K562 (cell line): ENCODE measurements around the gene LTBP4. TPM values are rescaled to one million over a fixed set of nuclear protein-coding genes. Genes with fewer than 3 reads are reported as not detected.

Source experiments
- ATAC-seq: fragments of 200-7000 bp; cut with Tn5 transposase; 3 replicates; pipeline ENCODE4 v1.9.1; 2020; ENCODE audit warnings: moderate library complexity
- BruUV-seq: library from RNA; stranded (reverse); fragments of 400-500 nt; replicated peaks from 2 replicates; lab custom pipeline; 2021; lab: Mats Ljungman, UMichigan
- CTCF ChIA-PET: fragments of 300-600 bp; formaldehyde crosslinking; extraction: SDS; loops from one replicate; lab custom pipeline; 2021; ENCODE audit warnings: low intra/inter-chr PET ratio; lab: Yijun Ruan, JAX
- POLR2A ChIA-PET: fragments of 300-600, 350-650 bp; sonication (Branson Sonifier 250); formaldehyde crosslinking; extraction: SDS; loops from one replicate; lab custom pipeline; 2021; ENCODE audit warnings: antibody characterized with exemption, inconsistent platforms; lab: Yijun Ruan, JAX
- DNase-seq, 4 experiments: peaks; one replicate each; pipeline versions ENCODE4 v3.0.0 to v3.0.0-alpha.2; 2011 to 2018; ENCODE audit warnings: low spot score in 3 of 4, mixed read lengths in 3 of 4; ENCODE audit errors: extremely low read depth in 1 of 4
- FAIRE-seq: peaks from 2 replicates; lab custom pipeline; 2011; peaks lifted over from hg19 to GRCh38; lab: Jason Lieb, UNC
- H2AFZ ChIP-seq: 2 replicates; pipeline ENCODE4 v1.6.0; 2011; ENCODE audit warnings: low read depth, low read length, control low read depth, inconsistent platforms
- H3K27ac ChIP-seq: fragments of 200-600 bp; 3 replicates; pipeline ENCODE4 v1.8.0; 2011; ENCODE audit warnings: low read depth, mild to moderate bottlenecking, control low read depth, inconsistent platforms, low read length, moderate library complexity, mixed read lengths; ENCODE audit errors: extremely low read depth
- H3K27me3 ChIP-seq, 2 experiments: fragments of 300-600 bp in 1 of 2; 2 replicates in 1 of 2; 3 replicates in 1 of 2; pipeline versions ENCODE4 v1.6.0 to v1.8.0; 2011; ENCODE audit warnings: inconsistent platforms in 2 of 2, low read length in 2 of 2, mild to moderate bottlenecking in 1 of 2, mixed read lengths in 1 of 2, moderate library complexity in 1 of 2; ENCODE audit not compliant: control insufficient read depth in 2 of 2, insufficient read depth in 2 of 2
- H3K36me3 ChIP-seq: fragments of 300-600 bp; 3 replicates; pipeline ENCODE4 v1.8.0; 2011; ENCODE audit warnings: mild to moderate bottlenecking, low read length, inconsistent platforms; ENCODE audit not compliant: control insufficient read depth, insufficient read depth
- H3K4me1 ChIP-seq, 2 experiments: fragments of 200-600 bp in 1 of 2; replicated peaks in 1 of 2; 2 replicates in 1 of 2; 3 replicates in 1 of 2; pipeline versions ENCODE4 v1.5.1 to v1.8.0; 2011; ENCODE audit warnings: inconsistent platforms in 2 of 2, low read length in 2 of 2, mild to moderate bottlenecking in 1 of 2, mixed read lengths in 1 of 2, moderate library complexity in 1 of 2; ENCODE audit not compliant: control insufficient read depth in 2 of 2, insufficient read depth in 2 of 2
- H3K4me2 ChIP-seq: 2 replicates; pipeline ENCODE4 v1.6.1; 2011; ENCODE audit warnings: low read length, control low read depth, inconsistent platforms, mixed read lengths; ENCODE audit not compliant: insufficient read depth
- H3K4me3 ChIP-seq: fragments of 200-600 bp; sonication (generic), shearing (Covaris generic); 2 replicates; pipeline ENCODE4 v1.5.1; 2016; ENCODE audit warnings: control low read depth, inconsistent platforms
- H3K79me2 ChIP-seq: fragments of 200-600 bp; 3 replicates; pipeline ENCODE4 v1.8.0; 2011; ENCODE audit warnings: low read length, inconsistent platforms; ENCODE audit not compliant: control insufficient read depth, insufficient read depth
- H3K9ac ChIP-seq, 2 experiments: 2 replicates each; pipeline versions ENCODE4 v1.6.0 to v1.6.1; 2011; ENCODE audit warnings: low read depth in 2 of 2, low read length in 2 of 2, control low read depth in 1 of 2, inconsistent platforms in 1 of 2, mild to moderate bottlenecking in 1 of 2, mixed read lengths in 1 of 2; ENCODE audit not compliant: insufficient read depth in 1 of 2
- H3K9me1 ChIP-seq: one replicate; pipeline ENCODE4 v1.6.0; 2011; ENCODE audit warnings: inconsistent platforms, mild to moderate bottlenecking, low read length, moderate library complexity; ENCODE audit not compliant: control insufficient read depth, insufficient read depth
- H3K9me3 ChIP-seq: replicated peaks from 2 replicates; pipeline ENCODE4 v1.5.1; 2011; ENCODE audit warnings: low read depth, low read length, inconsistent platforms; ENCODE audit not compliant: control insufficient read depth, insufficient read depth
- H4K20me1 ChIP-seq: replicated peaks from 2 replicates; pipeline ENCODE4 v1.6.1; 2011; ENCODE audit warnings: low read length, inconsistent platforms, mixed read lengths; ENCODE audit not compliant: control insufficient read depth, insufficient read depth
- GTF2A2 ChIP-seq: IDR thresholded peaks from 2 replicates; pipeline ENCODE4 v1.6.1; 2016; ENCODE audit warnings: mild to moderate bottlenecking, missing genetic modification characterization, missing compliant biosample characterization
- MITF ChIP-seq: IDR thresholded peaks from 2 replicates; pipeline ENCODE4 v1.6.1; 2014; ENCODE audit warnings: antibody characterized with exemption
- MNT ChIP-seq, 2 experiments: fragments of 450-650 bp; conservative IDR thresholded peaks; 2 replicates each; pipeline ENCODE4 v1.6.1; 2017; ENCODE audit warnings: mild to moderate bottlenecking in 2 of 2, moderate library complexity in 2 of 2
- RBBP5 ChIP-seq: fragments of 200-600 bp; sonication (generic); IDR thresholded peaks from 2 replicates; pipeline ENCODE4 v1.6.1; 2012; ENCODE audit warnings: borderline replicate concordance, mild to moderate bottlenecking, low read length, control low read depth, inconsistent platforms; ENCODE audit not compliant: insufficient read depth, poor library complexity, severe bottlenecking
- REST ChIP-seq, 2 experiments: fragments of 450-650 bp; formaldehyde crosslinking in 1 of 2; IDR thresholded peaks; 2 replicates each; pipeline versions ENCODE4 v1.4.0 to v1.6.1; 2014 to 2020; ENCODE audit warnings: mild to moderate bottlenecking in 2 of 2, borderline replicate concordance in 1 of 2, low read depth in 1 of 2
- ZNF586 ChIP-seq: fragments of 450-650 bp; formaldehyde crosslinking; conservative IDR thresholded peaks from 2 replicates; pipeline ENCODE4 v1.4.0; 2020; ENCODE audit warnings: mild to moderate bottlenecking, moderate library complexity
- ZNF785 ChIP-seq: fragments of 250-450 bp; sonication (Bioruptor Pico); IDR thresholded peaks from 2 replicates; pipeline ENCODE4 v1.4.0; 2020; ENCODE audit warnings: mild to moderate bottlenecking
- WGBS: fragments of 100-300 bp; shearing (Covaris generic); methylation state at CpG from one replicate; pipeline ENCODE4 v1.1.6; 2016; ENCODE audit warnings: low coverage, mixed read lengths; ENCODE audit not compliant: insufficient coverage; ENCODE audit errors: missing lambda C conversion rate; 5-methylcytosine and 5-hydroxymethylcytosine counted together
- in situ Hi-C: fragments of 300-500 bp; cut with MboI; formaldehyde crosslinking; loops from 4 replicates; pipeline ENCODE4 v1.15.0; 2018; ENCODE audit warnings: inconsistent platforms, mixed read lengths
- intact Hi-C: fragments of 100-400 bp; cut with micrococcal nuclease; formaldehyde crosslinking; loops from 2 replicates; pipeline ENCODE4 v1.14.2; 2022
- polyA plus RNA-seq, 8 experiments: library from polyadenylated mRNA; depleted of rRNA in 4 of 8; stranded (reverse) in 5 of 8; unstranded in 3 of 8; fragments of >200 nt; fragmentation: Nextera tagmentation in 2 of 8; fragmentation: Illumina TruSeq in 1 of 8; extraction: Ambion mirVana in 2 of 8; extraction: Trizol in 1 of 8; gene quantifications; 2 replicates each; pipeline versions ENCODE4 v1.2.1 to v1.2.3, GENCODE V29; 2011 to 2014; ENCODE audit warnings: inconsistent platforms in 1 of 8, missing spikeins in 1 of 8
- total RNA-seq, 7 experiments: library from RNA; depleted of rRNA in 6 of 7; stranded (reverse); fragments of >200 nt in 6 of 7; fragmentation: Illumina TruSeq in 2 of 7; extraction: Trizol in 2 of 7; gene quantifications; 2 replicates each; pipeline versions ENCODE4 v1.2.1 to v1.2.3, GENCODE V29; 2011 to 2021; ENCODE audit warnings: low replicate concordance in 1 of 7

The LTBP4 gene
- total and polyA plus RNA-seq, 9 of the 15 experiments (the other 6 are each of a cell fraction or from before 2014, with no cell fraction given) = 0.35 to 160 (median 31.6) TPM

- Histone ChIP-seq H3K9me3 (no peaks in the 10 kb centered on the region), H3K27ac (peak overlapping the region; percentile 27; the same call in 1 of the 3 replicates), H3K4me3 (peak overlapping the region; percentile 42), H3K79me2 (no peaks in the 10 kb centered on the region), H3K4me1 (peaks cover 4 to 31% of the 10 kb centered on the region in 2 experiments), H3K9me1 (no peaks in the 10 kb centered on the region), H4K20me1 (no peaks in the 10 kb centered on the region), H3K27me3 (peaks cover 8 to 20% of the 10 kb centered on the region in 2 experiments; a peak in 4 of 5 replicates), H3K36me3 (no peaks in the 10 kb centered on the region), H2AFZ (peak overlapping the region; percentile 75), H3K9ac (peak overlapping the region; percentile 31 to 90; a peak in 3 of 4 replicates), H3K4me2 (peak overlapping the region; percentile 69)
- WGBS = 0% methylated on average over 27 of the region's 53 CpGs
- FAIRE-seq (peak; percentile 100), DNase-seq (peak; percentile 97 to 100 (median 98)), ATAC-seq (peak; percentile 98)
- intact Hi-C loops = no loop called here
- POLR2A ChIA-PET = interaction anchor here (0.5 to 1.5 kb wide), 10 partner anchors 16 to 1837 kb away, joined by 3 to 6 read pairs (median 3); no protein-coding TSS in a partner anchor
- in situ Hi-C loops = no loop called here
- CTCF ChIA-PET = interaction anchor here (1.1 kb wide), 1 partner anchor 29 kb away, joined by 3 read pairs; no protein-coding TSS in a partner anchor
- BruUV-seq = no TSS peak
- TF ChIP-seq RBBP5 (peak; percentile 15), ZNF785 (CRISPR knock-in tag) (no peak), ZNF586 (CRISPR knock-in tag) (no peak), GTF2A2 (tag) (no peak), REST (IDR thresholded peaks at IDR 0.05; ENCODE audit: borderline replicate concordance) (peak; percentile 38), REST (CRISPR knock-in tag; IDR thresholded peaks at IDR 0.05; ENCODE audit: low read depth) (no peak), MITF (no peak), MNT (conservative IDR thresholded peaks at IDR 0.05) (peak; percentile 72 to 87)
These were observed 30.7 kb upstream of the LTBP4 start for GRCh38 chr19:40570313-40571004.
